Astrocyte (in vitro differentiated cells and primary cell): ENCODE data around the gene SPACA1.

Experiments
- CTCF ChIP-seq: IDR thresholded peaks from 2 replicates; pipeline ENCODE4 v1.5.1; 2011; ENCODE audit warnings: low read depth, mild to moderate bottlenecking, inconsistent platforms, low read length, moderate library complexity; ENCODE audit not compliant: insufficient read depth
- EZH2 ChIP-seq: IDR thresholded peaks from 2 replicates; pipeline ENCODE4 v1.6.1; 2012; ENCODE audit warnings: mild to moderate bottlenecking, low read length, inconsistent platforms; ENCODE audit not compliant: insufficient read depth

GRCh38 chr6:88008411-88008810 is 39.2 kb upstream of the SPACA1 start:
- TF ChIP-seq CTCF (no peak), EZH2 (no peak)
